GM12875 (cell line): Measurements from ENCODE around the gene CCDC127.

Source experiments
- H3K4me3 ChIP-seq: one replicate; pipeline ENCODE4 v1.5.1; 2011; ENCODE audit warnings: low read depth, low read length, control low read depth
- TF ChIP-seq, protein P1 (sequence below): IDR thresholded peaks from 2 replicates; pipeline ENCODE4 v1.5.1; 2011; ENCODE audit warnings: low read depth, mild to moderate bottlenecking, control low read depth, inconsistent platforms, low read length, moderate library complexity, borderline replicate concordance; ENCODE audit not compliant: insufficient read depth

Gene CCDC127

DNA sequence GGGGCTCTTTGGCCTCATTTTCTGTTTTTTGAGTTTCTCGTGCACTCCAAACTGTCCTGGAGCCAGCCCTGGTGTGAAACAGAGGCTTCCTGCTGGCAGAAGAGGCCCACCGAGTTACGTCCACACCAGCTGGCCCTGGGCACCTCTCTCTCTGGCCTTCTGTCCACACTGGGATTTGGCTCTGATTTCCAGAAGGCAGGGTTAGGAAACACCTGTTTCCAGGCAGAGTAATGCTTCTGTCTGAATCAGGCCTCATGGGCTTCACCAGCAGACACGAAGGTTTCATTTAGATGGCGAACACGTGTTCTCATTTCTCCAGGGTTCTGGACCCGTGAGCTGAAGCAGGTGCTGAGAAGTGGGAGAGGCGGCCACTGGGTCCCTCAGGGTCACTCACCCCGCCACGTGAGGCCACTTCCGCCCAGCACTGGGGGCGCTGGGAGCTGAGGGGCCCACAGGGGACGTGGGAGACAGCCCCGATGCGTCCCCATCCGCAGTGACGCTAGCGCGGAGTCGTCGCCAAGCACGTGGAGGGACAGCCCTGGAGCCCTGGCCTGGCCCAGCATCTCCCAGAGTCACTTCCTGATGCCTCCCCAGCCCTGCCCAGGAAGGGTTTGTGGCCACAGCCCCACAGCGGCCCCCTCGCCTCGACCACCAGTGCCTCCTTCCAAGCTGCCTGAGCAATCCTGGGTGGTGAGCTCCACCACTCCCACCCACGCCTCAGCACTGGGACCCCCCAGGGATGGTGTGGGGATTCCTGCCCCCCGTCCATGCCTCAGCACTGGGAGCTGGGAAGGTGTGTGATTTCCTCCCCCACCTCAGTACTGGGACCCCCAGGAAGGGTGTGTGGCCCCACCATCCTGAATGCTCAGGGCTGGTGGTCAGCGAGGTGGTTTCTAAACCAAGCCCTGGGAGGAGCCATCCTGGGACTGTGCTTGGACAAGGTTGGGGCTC is 31.6 kb downstream of the CCDC127 start:
- TF ChIP-seq, protein P1, sequence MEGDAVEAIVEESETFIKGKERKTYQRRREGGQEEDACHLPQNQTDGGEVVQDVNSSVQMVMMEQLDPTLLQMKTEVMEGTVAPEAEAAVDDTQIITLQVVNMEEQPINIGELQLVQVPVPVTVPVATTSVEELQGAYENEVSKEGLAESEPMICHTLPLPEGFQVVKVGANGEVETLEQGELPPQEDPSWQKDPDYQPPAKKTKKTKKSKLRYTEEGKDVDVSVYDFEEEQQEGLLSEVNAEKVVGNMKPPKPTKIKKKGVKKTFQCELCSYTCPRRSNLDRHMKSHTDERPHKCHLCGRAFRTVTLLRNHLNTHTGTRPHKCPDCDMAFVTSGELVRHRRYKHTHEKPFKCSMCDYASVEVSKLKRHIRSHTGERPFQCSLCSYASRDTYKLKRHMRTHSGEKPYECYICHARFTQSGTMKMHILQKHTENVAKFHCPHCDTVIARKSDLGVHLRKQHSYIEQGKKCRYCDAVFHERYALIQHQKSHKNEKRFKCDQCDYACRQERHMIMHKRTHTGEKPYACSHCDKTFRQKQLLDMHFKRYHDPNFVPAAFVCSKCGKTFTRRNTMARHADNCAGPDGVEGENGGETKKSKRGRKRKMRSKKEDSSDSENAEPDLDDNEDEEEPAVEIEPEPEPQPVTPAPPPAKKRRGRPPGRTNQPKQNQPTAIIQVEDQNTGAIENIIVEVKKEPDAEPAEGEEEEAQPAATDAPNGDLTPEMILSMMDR, result no peak
- H3K4me3 ChIP-seq, result no peak overlapping the region

DNA sequence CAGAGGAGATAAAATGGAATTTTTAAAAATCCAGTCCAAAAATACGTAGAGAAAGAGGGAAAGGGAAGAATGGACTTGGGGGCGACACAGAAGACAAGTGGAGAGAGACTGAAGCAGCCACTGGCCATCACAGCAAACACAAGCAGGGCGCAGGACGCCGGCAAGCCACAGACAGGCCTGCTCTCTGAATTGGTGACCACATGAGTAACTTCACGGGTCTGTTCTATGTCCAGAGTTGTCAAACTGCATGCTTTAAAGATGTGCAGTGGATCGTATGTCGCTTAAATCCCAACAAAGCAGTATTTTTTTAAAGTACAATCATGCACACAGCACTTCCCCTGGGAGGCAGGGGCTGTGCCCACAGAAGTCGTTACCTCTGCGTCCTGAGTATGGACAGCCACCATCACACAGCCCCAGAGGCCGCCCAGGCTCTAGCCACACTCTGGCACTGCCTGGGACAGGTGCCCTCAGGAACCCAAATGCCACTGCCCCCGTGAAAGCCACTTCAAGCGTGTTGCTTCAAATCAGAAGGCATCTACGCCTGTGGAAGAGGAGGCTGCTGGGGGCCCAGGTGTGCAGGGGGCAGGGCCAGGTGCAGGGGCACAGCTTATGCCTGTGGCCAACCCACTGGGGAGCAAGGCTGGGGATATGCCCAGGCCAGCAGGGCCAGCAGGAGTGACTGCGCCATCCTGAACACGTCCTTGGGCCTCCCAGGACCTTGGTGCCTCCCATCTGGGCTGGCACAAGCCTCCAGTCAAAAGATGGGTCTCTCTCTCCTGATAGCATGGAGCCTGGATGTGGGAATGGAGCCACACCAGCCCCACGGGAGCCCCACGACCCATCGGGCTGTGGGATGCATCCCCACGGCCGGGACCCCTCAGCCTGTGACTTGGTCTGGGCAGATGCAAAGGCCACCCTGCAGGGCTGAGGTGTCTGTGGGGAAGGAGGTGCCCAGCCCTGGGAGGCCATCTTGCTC is 32.6 kb downstream of the CCDC127 start:
- no peak overlapping the region for H3K4me3 ChIP-seq
- TF ChIP-seq, protein P1, result no peak

DNA sequence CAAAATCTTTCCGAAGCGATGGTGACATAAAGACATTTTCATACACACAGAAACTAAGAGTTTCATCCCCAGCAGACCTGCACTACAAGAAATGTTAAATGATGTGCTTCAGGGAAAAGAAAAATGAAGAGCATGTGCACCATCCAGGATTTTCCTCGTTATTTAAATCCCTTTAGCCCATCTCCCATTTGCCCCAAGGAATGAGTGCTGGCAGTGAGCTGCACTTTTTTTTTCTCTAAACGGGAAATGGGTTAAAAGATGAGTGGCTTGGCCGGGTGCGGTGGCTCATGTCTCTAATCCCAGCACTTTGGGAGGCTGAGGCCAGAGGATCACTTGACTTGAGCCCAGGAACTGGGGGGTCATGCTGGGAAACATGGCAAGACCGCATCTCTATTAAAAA is 33.5 kb downstream of the CCDC127 start:
- no peak overlapping the region for H3K4me3 ChIP-seq
- TF ChIP-seq, protein P1, result no peak

DNA sequence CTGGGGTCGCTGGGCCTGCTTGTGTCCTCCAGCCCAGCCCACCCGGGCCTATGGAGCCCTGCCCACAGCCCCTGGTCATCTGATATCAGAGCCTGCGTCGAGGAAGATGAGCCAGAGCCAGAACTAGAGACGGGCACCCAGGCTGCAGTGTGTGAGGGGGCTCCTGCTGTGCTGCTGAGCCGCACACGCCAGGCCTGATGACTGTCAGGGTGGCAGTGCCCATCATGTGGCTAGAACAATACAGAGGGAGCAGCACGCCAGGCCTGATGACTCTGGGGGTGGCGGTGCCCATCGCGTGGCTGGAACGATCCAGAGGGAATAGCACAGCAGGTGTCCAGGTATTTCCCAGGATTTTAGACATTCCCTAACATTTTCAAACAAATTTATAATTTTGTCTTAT is 35.8 kb downstream of the CCDC127 start:
- no peak overlapping the region for H3K4me3 ChIP-seq
- TF ChIP-seq, protein P1, result no peak

DNA sequence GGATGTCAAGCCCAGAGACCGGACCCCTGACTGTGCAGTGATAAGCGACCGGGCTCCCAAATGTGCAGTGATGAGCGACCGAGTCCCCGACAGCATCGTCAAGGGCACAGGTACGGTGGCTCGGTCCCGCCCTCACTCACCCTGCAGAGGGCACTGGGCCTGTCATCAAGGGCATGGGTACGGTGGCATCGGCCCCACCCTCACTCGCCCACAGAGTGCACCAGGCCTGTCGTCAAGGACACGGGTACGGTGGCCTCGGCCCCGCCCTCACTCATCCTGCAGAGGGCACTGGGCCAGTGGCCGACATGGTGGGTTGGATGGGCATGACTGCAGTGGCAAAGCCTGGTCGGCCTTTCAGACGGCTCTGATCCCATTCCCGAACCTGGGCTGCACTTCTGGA is 36.4 kb downstream of the CCDC127 start:
- no peak overlapping the region for H3K4me3 ChIP-seq
- TF ChIP-seq, protein P1, result no peak

DNA sequence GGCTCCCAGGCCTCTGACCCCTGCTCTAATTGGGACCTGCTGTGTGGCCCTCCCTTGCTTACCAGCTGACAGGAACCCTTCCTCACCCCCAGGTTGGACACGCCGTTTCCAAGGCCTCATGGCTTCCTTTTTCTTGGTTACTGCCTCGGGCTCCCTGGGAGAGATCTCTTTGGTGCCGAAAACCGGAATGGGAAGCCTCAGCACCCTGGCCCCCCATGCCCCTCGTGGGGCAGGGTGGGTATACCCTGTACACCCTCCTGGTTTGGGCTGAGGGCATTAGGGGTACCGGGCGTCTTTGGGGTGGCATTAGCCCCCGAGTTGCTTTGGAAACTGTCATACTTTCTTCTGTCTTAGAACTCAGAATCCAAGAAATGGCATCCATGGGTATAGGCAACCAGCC is 36.8 kb downstream of the CCDC127 start:
- no peak overlapping the region for H3K4me3 ChIP-seq
- TF ChIP-seq, protein P1, result no peak
